Neutrophil (primary cell): ENCODE measurements around the gene GPHA2.

Experiments used
- H3K27ac ChIP-seq: fragments of 200-600 bp; sonication (generic); 2 replicates; pipeline ENCODE4 v1.5.1; 2016; ENCODE audit warnings: mild to moderate bottlenecking, moderate library complexity
- H3K27me3 ChIP-seq: fragments of 200-600 bp; sonication (generic); 2 replicates; pipeline ENCODE4 v1.6.0; 2016; ENCODE audit warnings: mild to moderate bottlenecking
- H3K36me3 ChIP-seq: fragments of 200-600 bp; sonication (generic); 2 replicates; pipeline ENCODE4 v1.5.1; 2017
- H3K4me1 ChIP-seq, 2 experiments: fragments of 200-600 bp in 1 of 2; sonication (generic) in 1 of 2; 1 replicate in 1 of 2; 2 replicates in 1 of 2; pipeline versions ENCODE4 v1.5.1 to v1.6.1; 2013 to 2016; ENCODE audit warnings: low read depth in 1 of 2, low read length in 1 of 2, mild to moderate bottlenecking in 1 of 2, moderate library complexity in 1 of 2; ENCODE audit not compliant: control insufficient read depth in 1 of 2, insufficient read depth in 1 of 2
- H3K4me3 ChIP-seq, 2 experiments: fragments of 200-600 bp in 1 of 2; sonication (generic) in 1 of 2; 1 replicate in 1 of 2; 2 replicates in 1 of 2; pipeline ENCODE4 v1.5.1; 2013 to 2016; ENCODE audit warnings: low read depth in 1 of 2, low read length in 1 of 2, mild to moderate bottlenecking in 1 of 2, moderate library complexity in 1 of 2
- H3K9me3 ChIP-seq: fragments of 200-600 bp; sonication (generic); 2 replicates; pipeline ENCODE4 v1.5.1; 2016
- CTCF ChIP-seq: fragments of 200-600 bp; sonication (generic); IDR thresholded peaks from 2 replicates; pipeline ENCODE4 v1.5.1; 2016; ENCODE audit warnings: antibody characterized with exemption

GPHA2 gene

GRCh38 chr11:64929625-64930024, 6.1 kb downstream of the GPHA2 start:
- no peak for TF ChIP-seq CTCF
- Histone ChIP-seq H3K27me3 (no peaks in the 10 kb centered on the region), H3K27ac (no peak overlapping the region), H3K36me3 (peaks cover 86% of the 10 kb centered on the region), H3K4me1 (peaks cover 18 to 29% of the 10 kb centered on the region in 2 experiments), H3K9me3 (no peaks in the 10 kb centered on the region), H3K4me3 (no peak overlapping the region)

- H3K27me3 ChIP-seq, result no peaks in the 10 kb centered on the region
- no peak overlapping the region for H3K4me3 ChIP-seq
- no peak overlapping the region for H3K27ac ChIP-seq
- TF ChIP-seq CTCF, result no peak
- peaks cover 79% of the 10 kb centered on the region for H3K36me3 ChIP-seq
- no peaks in the 10 kb centered on the region for H3K9me3 ChIP-seq
- peaks cover 16 to 28% of the 10 kb centered on the region in 2 experiments for H3K4me1 ChIP-seq
Observed at GRCh38 chr11:64928957-64929356, 6.7 kb downstream of the GPHA2 start.

GRCh38 chr11:64926689-64927088, 9.0 kb downstream of the GPHA2 start:
- H3K4me3 ChIP-seq, result no peak overlapping the region
- H3K4me1 ChIP-seq, result peaks cover 21 to 30% of the 10 kb centered on the region in 2 experiments
- TF ChIP-seq CTCF, result no peak
- no peaks in the 10 kb centered on the region for H3K9me3 ChIP-seq
- H3K27ac ChIP-seq, result no peak overlapping the region
- no peaks in the 10 kb centered on the region for H3K27me3 ChIP-seq
- peaks cover 57% of the 10 kb centered on the region for H3K36me3 ChIP-seq

- H3K27me3 ChIP-seq, result no peaks in the 10 kb centered on the region
- H3K27ac ChIP-seq, result no peak overlapping the region
- peaks cover 48% of the 10 kb centered on the region for H3K36me3 ChIP-seq
- peak overlapping the region; percentile 70 to 81 for H3K4me3 ChIP-seq
- H3K4me1 ChIP-seq, result peaks cover 21 to 30% of the 10 kb centered on the region in 2 experiments
- no peaks in the 10 kb centered on the region for H3K9me3 ChIP-seq
- no peak for TF ChIP-seq CTCF
Observed at GRCh38 chr11:64925536-64926436, 9.9 kb downstream of the GPHA2 start.

- Histone ChIP-seq H3K27me3 (no peaks in the 10 kb centered on the region), H3K9me3 (no peaks in the 10 kb centered on the region), H3K36me3 (peaks cover 39% of the 10 kb centered on the region), H3K27ac (peak overlapping the region; percentile 68), H3K4me3 (peak overlapping the region; percentile 70 to 81), H3K4me1 (peaks cover 21 to 30% of the 10 kb centered on the region in 2 experiments)
- TF ChIP-seq CTCF, result peak; percentile 3
Observed at GRCh38 chr11:64924910-64925284, 10.8 kb downstream of the GPHA2 start.
